ENCODE measurements around the gene ZBTB7C. TPM values are rescaled to one million over a fixed set of nuclear protein-coding genes. Genes with fewer than 3 reads are reported as not detected.

ZBTB7C gene
- total and polyA plus RNA-seq, 2 of the 8 experiments (the other 6 are each of a cell fraction or from before 2014, with no cell fraction given) = 0.15 to 0.45 TPM

DNA sequence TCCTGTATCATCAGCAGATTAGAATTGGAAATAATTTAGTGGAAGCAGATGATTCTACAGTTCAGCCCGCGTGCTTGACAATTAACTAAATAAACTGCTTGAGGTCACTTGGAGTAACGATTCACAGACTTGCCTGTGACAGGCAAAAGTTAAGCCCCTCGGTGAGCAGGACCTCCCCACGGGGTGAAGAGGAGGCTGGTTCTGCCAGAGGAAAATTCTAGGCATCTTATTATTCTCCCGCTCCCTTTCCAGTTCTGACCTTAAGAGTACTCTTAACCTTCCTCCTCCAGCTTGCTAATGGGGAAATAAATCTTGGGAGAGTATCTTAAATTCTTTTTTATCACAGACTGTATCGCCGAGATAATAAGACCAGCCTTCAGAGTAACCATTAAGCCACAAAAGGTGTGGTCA is 309.0 kb downstream of the ZBTB7C start:
- Histone ChIP-seq H3K27me3 (replicated peaks in 1 of 4; ENCODE audit: control insufficient read depth in 3 of 4, extremely low read depth in 1 of 4, insufficient read depth in 3 of 4, low read length in 3 of 4) (0 out of 7 replicates have a peak, but pooled peaks cover 0 to 2% (median 0%) of the 10 kb centered on the region in 4 experiments), H2BK12ac (ENCODE audit: low read depth, low read length) (0 out of 2 replicates have a peak overlapping the region, but pooled peaks have one; percentile 51), H2AK5ac (ENCODE audit: low read depth, low read length) (no peak overlapping the region), H3K14ac (ENCODE audit: insufficient read length) (no peak overlapping the region), H4K8ac (ENCODE audit: extremely low read depth, insufficient read depth, low read length) (no peak overlapping the region), H2BK5ac (ENCODE audit: low read depth, low read length) (0 out of 2 replicates have a peak overlapping the region, but pooled peaks have one; percentile 19), H3K18ac (ENCODE audit: extremely low read depth, low read length) (0 out of 2 replicates have a peak overlapping the region, but pooled peaks have one; percentile 27), H3K36me3 (ENCODE audit: control insufficient read depth in 2 of 4, insufficient read depth in 4 of 4, low read length in 3 of 4) (no peaks in the 10 kb centered on the region), H3K23ac (ENCODE audit: insufficient read length) (no peak overlapping the region), H3K4me1 (replicated peaks in 1 of 4; ENCODE audit: control insufficient read depth in 3 of 4, insufficient read depth in 4 of 4, low read length in 3 of 4) (peaks cover 2 to 12% (median 6%) of the 10 kb centered on the region in 4 experiments), H3K4me2 (ENCODE audit: insufficient read depth in 1 of 2, low read depth in 2 of 2, low read length in 2 of 2) (peak overlapping the region in 1 of 2 experiments; percentile 58; a peak in 2 of 4 replicates), H2AFZ (ENCODE audit: low read length) (peak overlapping the region; percentile 41; the same call in 1 of the 2 replicates), H3K4ac (replicated peaks; ENCODE audit: insufficient read length, low read depth, low read length) (no peak overlapping the region), H3K4me3 (ENCODE audit: extremely low read depth in 1 of 4, insufficient read depth in 2 of 4, low read depth in 3 of 4, low read length in 4 of 4) (peak overlapping the region in 1 of 4 experiments; percentile 46; a peak in 1 of 8 replicates), H2BK20ac (ENCODE audit: low read length) (peak overlapping the region; percentile 55; the same call in 1 of the 2 replicates), H3K27ac (ENCODE audit: low read depth, low read length) (no peak overlapping the region), H2BK120ac (replicated peaks; ENCODE audit: low read depth, low read length) (no peak overlapping the region), H3K9ac (replicated peaks in 1 of 4; ENCODE audit: extremely low read depth in 1 of 4, low read depth in 3 of 4, low read length in 3 of 4) (no peak overlapping the region), H3K79me2 (ENCODE audit: control insufficient read depth in 1 of 2, insufficient read depth in 2 of 2, low read length in 2 of 2) (no peaks in the 10 kb centered on the region), H3K23me2 (ENCODE audit: low read depth, low read length) (no peaks in the 10 kb centered on the region), H4K5ac (ENCODE audit: insufficient read length, low read depth, low read length) (no peak overlapping the region), H4K91ac (replicated peaks; ENCODE audit: insufficient read length, low read length) (no peak overlapping the region), H2BK15ac (ENCODE audit: low read length) (no peak overlapping the region), H3K9me3 (ENCODE audit: insufficient read depth in 2 of 2, low read depth in 1 of 2, low read length in 1 of 2) (no peaks in the 10 kb centered on the region), H3K79me1 (ENCODE audit: low read depth, low read length) (no peaks in the 10 kb centered on the region), H4K20me1 (replicated peaks in 1 of 2; ENCODE audit: control insufficient read depth in 1 of 2, insufficient read depth in 2 of 2, low read length in 2 of 2) (no peaks in the 10 kb centered on the region), H3K56ac (replicated peaks; ENCODE audit: insufficient read length, low read depth, low read length) (no peak overlapping the region)
- CTCF ChIA-PET (ENCODE audit: partially characterized antibody) = interaction anchor here (0.6 to 2.2 kb wide), 6 partner anchors 11 to 82 kb away, joined by 3 to 8 read pairs (median 4); no protein-coding TSS in a partner anchor
- no peak for FAIRE-seq
- POLR2A ChIA-PET (ENCODE audit: partially characterized antibody) = interaction anchor here (1.5 kb wide), 1 partner anchor 16 kb away, joined by 3 read pairs; no protein-coding TSS in a partner anchor
- DNase-seq (ENCODE audit: low read depth in 1 of 2, low spot score in 2 of 2) = no peak
- WGBS, 2 experiments (ENCODE audit: extremely low coverage in 1 of 2, insufficient coverage in 1 of 2, insufficient read length in 1 of 2, insufficient replicate concordance in 2 of 2, low coverage in 1 of 2, low lambda C conversion rate in 2 of 2, missing lambda C conversion rate in 1 of 2) = 70% methylated on average over 8 of the region's 8 CpGs; no CpG with 5 or more reads in 1 of the 2 experiments
- TF ChIP-seq RAD21 (IDR thresholded peaks at IDR 0.05 in 1 of 2, conservative IDR thresholded peaks at IDR 0.05 in 1 of 2; ENCODE audit: low read depth in 2 of 2, low read length in 2 of 2) (no peak), KDM1A (IDR thresholded peaks at IDR 0.05; ENCODE audit: borderline replicate concordance, low read length) (no peak), SP1 (IDR thresholded peaks at IDR 0.05; ENCODE audit: low read depth, low read length) (no peak), EGR1 (IDR thresholded peaks at IDR 0.05; ENCODE audit: borderline replicate concordance, low read depth, low read length) (no peak), CTCF (IDR thresholded peaks at IDR 0.05; ENCODE audit: control extremely low read depth in 1 of 3, insufficient read depth in 1 of 3, low read depth in 1 of 3, low read length in 3 of 3) (no peak), TAF7 (optimal IDR thresholded peaks at IDR 0.05; ENCODE audit: borderline replicate concordance, low read depth, low read length) (no peak), ZNF274 (IDR thresholded peaks at IDR 0.05; ENCODE audit: borderline replicate concordance, extremely low read depth, low read length) (no peak), CTBP2 (IDR thresholded peaks at IDR 0.05; ENCODE audit: borderline replicate concordance, insufficient read depth, insufficient read length, low read length) (no peak)
- TF ChIP-seq, protein P1, sequence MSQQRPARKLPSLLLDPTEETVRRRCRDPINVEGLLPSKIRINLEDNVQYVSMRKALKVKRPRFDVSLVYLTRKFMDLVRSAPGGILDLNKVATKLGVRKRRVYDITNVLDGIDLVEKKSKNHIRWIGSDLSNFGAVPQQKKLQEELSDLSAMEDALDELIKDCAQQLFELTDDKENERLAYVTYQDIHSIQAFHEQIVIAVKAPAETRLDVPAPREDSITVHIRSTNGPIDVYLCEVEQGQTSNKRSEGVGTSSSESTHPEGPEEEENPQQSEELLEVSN (IDR thresholded peaks at IDR 0.05) = no peak
